HS-5 (cell line): Measurements from ENCODE around the gene CCN2.

Experiments used
- DNase-seq: peaks from one replicate; pipeline ENCODE4 v3.0.0-alpha.2; 2012; ENCODE audit warnings: low read depth

CCN2 gene

DNA sequence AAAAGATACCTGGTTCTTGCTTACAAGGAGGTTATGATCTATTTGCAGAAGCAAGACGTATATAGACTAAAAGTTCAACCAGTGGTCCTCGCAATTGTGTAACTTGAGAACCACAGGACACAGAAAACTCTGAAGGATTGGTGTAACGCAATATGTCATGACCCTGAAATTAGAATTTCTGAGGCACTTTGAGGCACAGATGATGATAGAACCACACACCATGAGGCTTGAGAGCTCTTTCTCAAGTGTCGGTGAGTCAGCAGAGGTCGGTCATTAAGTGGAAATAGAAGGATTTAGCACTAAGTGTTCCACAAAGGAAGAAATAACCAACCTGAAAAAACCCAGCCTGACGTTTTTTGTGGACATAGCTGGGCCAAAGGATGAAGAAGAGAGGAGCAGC is 15.3 kb upstream of the CCN2 start:
- DNase-seq: no peak

DNA sequence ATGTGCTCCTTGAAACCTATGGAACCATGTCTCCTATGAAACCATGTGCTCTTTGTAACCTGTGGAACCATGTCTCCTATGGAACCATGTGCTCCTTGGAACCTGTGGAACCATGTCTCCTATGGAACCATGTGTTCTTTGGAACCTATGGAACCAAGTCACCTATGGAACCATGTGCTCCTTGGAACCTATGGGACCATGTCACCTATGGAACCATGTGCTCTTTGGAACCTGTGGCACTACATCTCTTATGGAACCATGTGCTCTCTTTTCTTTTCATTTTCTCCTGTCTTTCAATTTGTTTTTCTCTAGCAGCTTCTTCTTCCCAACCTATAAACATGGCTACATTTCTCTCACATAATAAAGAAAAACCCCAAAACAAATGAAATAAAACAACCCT is 11.9 kb upstream of the CCN2 start:
- no peak for DNase-seq

DNA sequence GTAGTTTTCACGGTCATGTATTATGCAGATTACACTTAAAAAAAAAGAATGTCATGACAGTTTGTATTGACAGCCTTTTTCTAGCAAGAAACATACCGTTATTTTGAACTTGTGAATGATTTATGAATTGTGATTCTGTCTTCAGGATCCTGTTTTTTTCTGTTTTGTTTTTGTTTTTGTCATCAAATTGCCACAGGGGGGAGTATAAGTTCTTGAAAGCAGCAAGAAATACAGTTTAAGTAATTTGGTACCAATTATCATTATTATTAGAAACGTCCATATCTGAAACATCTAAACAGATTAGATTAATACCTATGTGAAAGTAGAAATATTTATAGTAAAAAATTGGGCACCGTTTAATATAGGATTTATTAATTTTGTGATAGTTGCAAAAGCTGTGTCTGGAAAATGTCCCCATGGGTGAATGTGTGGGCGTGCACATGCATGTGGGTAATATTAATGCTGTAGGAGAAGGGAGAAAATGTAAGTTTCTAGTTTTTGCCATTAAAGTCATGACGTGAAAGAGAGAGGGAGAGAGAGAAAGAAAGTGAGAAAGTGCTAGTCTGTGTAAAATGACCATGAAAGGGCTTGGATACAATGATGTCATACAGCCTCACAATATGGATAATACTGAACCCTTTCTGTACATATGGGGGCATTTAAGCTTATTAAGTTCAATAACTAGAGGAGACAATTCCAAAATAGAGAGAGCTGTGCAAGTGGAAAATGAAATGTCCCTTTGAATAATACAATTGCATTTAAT is 9.4 kb upstream of the CCN2 start:
- no peak for DNase-seq

DNA sequence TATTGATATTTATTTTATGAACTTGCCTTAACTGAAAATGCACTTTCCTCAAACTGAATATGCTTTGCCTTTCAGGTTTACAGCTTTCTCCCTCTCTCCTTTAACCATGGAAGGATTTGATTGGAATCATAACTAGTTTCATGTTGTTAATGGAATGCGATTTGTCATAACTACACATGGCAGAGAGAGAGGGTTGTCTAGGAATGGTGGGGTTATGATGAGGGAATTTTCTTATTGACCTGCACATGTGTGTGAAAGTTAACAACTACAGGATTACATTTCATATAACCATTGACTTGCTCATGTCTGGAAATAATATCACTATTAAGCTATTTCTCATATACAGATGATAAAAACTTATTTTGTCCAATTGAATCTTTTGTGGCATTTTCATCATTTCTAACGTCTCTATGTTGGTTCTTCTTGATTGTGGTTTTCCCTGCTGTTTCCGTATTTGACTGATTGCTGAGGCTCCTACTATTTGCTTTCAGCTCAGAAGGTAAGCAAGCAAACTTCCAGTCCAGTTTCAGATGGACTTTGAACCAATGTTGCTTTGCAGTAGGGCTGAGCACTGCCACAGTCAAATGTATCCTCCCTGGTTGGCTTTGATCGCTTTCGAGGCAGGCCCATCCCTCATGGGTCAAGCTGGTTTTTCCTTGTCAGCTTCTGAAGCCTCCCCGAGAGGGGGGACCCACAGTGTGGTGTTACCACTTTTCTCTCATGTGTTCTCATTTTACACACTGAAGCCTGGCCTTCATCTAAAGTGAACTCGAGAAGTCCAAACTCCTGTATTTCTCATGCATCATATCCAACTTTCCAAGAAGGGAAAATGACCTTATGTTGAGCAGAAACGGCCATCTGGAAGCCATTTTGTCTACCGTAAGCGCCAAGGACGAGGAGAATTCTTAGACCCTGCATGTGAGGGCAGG is 7.6 kb upstream of the CCN2 start:
- DNase-seq: no peak

DNA sequence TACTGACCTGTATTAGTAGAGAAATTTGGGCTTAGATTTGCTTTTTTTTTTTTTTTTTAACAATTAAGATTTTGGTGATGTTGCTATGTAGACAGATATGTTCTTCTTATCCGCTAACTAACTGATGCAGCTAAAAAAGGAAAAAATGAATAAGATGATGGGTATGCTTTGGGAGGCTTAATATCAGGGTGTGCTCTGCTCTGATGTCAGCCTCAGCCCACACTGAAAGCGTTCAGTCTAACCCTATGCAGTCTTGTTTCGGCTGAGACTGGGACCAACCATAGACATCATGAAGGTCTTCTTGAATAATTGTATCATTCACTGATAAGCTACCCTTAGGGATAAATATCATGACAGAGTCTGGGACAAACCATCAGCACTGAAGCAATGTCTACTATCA is 6.9 kb upstream of the CCN2 start:
- no peak for DNase-seq

- no peak for DNase-seq
Measured at GRCh38 chr6:131955876-131956275, 4.7 kb upstream of the CCN2 start.

DNA sequence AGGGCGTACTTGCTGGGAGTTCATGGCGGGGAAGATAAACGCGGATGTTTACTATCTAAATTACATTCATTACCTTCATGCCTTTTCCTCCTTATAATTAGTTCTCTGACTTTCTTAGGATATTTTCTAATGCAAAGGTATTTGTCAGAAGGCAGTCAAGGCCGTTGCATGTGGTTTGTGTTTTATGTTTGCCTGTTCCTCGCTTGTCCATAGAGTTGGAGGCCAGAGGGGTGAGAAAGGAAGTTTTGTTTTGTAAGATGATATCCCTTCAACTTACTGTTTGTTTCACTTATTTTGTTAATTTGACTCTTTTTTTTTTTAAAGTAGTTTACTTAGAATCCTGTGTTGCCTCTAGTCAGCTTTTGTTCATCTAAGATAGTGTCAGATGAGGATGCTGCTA is 4.0 kb upstream of the CCN2 start:
- no peak for DNase-seq

DNA sequence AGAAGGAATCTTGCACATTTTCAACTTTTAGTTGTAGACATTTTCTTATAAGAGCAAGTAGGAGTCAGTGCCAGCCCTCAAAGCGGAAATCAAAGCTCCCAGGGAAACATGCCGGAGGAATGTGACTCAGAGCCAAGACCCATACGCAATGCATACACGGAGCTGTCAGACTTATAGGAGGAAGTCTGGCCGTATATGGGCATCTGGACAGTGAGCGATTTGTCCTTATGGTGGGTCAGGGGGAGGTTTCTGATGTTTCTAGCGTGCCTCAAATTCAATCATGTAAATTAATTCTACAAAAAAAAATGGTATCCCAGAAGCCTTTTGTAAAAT is 3.6 kb upstream of the CCN2 start:
- DNase-seq: peak; percentile 81

DNA sequence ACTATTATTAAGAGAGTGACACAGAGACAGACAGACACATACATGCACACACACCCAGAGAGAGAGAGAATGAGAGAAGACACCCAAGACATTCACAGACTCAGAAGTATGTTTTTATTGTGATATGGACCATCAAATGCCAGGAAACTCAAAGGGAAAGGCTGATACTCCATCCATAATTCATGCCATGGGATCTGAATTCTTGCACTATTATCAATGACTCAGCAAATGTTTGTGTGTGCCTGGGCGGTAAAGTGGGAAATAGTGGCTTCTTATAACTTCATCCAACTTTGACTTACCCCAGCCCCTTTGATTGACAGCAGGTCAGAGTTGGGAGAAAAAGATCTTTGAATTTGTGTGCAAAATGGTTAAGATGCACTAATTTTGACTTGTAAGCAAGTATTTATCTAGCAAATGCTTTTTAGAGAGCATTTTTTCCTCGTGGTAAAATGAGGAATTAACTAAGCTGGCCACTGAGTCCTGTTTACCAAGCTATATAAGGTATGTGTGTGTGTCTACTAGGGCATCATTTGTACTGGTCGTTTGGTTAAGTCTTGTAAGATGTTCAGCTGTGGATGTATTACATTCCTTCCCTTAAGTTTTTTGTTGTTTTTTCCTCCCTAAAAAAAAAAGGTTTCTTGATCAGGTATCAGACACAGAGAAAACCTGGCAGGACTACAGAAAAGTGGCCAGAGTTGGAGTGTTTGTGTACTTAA is 3.0 kb upstream of the CCN2 start:
- DNase-seq: no peak

DNA sequence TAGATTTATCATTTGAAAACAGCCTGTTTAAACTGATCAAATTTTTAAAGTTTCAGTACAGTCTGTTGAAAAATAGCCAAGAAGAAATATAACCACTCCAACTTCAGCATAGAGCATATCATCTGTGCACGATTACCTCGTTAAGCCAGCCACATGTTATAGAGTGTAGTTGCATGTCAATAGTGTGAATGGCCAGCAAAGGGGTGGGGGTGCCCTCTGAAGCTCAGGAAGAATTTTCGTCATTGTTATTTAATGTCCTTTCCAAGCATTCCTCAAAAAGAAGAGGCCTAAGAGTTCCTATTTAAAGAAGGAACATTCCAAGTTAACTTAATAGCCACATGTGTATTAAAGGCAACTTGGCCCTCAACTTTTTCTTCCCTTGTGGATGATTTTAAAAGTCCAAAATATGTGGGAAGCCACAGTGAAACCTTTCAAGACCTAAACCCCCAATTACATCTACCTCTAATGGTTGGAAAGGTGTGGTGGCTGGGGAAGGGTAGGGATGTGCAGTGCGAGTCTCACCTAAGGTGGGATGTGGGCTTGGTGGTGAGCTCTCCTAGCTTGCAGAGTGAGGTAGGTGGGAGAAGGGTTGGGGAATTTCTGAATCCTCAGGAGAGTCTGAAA is 1.8 kb upstream of the CCN2 start:
- DNase-seq: no peak

DNA sequence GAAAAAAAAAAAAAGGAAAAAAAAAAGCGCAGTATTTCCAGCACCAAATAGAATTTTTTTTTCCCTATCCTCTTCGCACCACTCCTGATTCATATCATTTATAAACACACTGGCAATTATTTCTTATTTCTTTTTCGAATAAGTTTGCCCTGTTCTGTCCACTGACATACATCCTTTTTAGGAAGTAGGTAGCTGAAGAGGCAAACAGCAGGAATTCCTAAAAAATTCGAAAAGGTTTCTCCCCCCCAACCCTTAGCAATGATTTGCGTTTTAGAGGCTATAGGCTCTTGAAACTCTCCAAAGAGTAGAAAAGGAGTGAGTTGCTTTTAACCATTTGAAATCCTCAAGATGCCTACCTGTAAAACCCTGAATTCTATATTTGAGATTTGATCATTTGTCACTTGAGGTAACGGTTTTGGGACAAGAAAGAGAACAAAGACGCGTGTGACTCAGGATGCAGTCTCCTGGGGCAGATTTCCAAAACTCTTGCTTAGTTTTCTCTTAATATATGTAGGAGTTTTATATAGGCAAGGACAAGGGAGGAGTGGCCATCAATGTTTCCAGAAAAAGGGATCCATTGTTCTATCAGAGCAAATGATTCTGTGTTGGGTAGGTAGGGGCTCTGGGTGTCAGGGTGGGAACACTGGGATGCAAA is 531 bp upstream of the CCN2 start:
- DNase-seq: no peak

- DNase-seq: no peak
Measured at GRCh38 chr6:131949909-131950766, 1.0 kb downstream of the CCN2 start.

DNA sequence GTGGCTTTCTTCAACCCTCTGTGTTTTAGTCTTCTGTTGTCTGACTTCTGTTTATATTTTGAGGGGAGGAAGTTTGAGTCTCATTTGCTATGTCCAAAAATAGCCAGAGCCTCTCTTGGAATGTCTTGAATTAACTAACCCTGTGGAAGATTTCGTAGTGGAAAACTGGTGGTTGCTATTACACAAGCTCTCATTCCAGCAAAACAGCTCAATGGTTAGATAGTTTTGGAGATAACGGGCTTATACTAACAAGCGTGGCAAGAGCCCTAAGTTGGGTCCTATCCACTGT is 1.6 kb downstream of the CCN2 start:
- DNase-seq: no peak

DNA sequence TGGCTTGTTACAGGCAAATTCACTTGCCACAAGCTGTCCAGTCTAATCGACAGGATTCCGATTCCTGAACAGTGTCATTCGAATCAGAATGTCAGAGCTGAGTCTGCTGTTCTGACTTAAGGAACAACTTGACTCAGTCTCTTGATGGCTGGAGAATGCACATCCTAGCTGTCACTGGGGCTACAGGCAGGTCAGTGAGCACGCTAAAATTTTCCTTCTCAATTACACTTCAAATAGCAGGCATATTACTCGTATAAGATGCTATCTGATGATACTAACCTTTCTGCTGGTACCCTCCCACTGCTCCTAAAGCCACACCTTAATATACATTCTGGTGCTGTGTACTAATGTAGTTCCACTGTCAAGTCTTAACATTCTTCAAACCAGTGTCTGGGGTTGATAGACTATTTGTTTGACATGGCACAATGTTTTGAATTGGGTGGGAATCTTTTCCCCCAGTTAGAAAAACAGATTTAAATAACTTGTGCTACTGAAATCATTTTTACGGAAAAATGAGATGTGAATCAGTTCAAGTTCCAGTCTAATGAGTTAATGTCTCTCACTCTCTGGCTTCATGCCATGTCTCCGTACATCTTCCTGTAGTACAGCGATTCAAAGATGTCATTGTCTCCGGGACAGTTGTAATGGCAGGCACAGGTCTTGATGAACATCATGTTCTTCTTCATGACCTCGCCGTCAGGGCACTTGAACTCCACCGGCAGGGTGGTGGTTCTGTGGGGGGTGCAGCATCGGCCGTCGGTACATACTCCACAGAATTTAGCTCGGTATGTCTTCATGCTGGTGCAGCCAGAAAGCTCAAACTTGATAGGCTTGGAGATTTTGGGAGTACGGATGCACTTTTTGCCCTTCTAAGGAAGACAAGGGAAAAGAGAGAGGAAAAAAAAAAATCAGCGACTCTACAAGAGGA is 2.2 kb downstream of the CCN2 start:
- DNase-seq: no peak

DNA sequence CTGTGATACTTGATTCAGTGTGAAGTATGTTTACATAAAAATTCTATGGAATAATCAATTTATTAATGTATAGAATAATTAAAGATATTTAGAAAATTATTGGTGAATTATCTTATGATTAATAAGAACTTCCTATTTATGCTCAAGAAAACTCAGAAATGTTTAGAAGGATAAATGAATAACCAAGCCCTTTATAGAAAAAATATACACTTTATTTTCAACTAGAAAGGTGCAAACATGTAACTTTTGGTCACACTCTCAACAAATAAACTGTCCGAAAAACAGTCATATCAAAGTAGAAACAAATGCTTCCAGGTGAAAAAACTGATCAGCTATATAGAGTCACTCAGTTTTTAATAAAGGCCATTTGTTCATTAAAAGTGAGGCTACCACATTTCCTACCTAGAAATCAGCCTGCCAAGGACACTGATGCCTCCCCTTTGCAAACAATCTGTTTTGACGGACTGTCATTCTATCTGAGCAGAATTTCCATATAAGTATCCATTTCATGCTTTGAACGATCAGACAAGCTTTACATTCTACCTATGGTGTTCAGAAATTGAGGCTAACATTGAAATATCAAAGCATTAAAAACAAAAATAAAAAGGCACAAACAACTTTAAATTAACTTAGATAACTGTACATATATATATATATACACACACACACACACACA is 3.0 kb downstream of the CCN2 start:
- DNase-seq: no peak

GRCh38 chr6:131946992-131947955 is 3.9 kb downstream of the CCN2 start:
- DNase-seq: no peak

GRCh38 chr6:131946404-131946991 is 4.7 kb downstream of the CCN2 start:
- no peak for DNase-seq

DNA sequence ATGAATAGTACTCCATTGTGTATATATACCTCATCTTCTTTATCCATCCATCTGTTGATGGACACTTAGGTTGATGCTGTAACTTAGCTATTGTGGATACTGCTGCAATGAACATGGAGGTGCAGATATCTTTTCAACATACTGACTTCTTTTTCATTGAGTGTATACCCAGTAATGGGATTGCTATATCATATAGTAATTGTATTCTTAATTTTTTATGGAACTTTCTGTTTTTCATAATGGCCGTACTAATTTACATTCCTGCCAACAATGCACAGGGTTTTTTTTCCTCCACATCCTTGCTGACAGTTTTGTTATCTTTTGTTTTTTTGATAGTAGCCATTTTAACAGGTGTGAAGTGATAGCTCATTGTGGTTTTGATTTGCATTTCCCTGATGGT is 5.2 kb downstream of the CCN2 start:
- DNase-seq: no peak
